Type B pancreatic cell (in vitro differentiated cells): Measurements from ENCODE around the gene MAP1S. TPM values are rescaled to one million over a fixed set of nuclear protein-coding genes. Genes with fewer than 3 reads are reported as not detected.

ENCODE experiments used
- DNase-seq: peaks from one replicate; pipeline ENCODE4 v3.0.0; 2021; ENCODE audit warnings: mixed read lengths; ENCODE audit not compliant: unreplicated experiment; ENCODE audit errors: extremely low spot score
- H3K27ac Mint-ChIP-seq: 2 replicates; pipeline ENCODE4 v1.8.0; 2021; ENCODE audit warnings: mild to moderate bottlenecking, mixed read lengths
- H3K27me3 Mint-ChIP-seq: 2 replicates; pipeline ENCODE4 v1.8.0; 2021; ENCODE audit warnings: mixed read lengths
- H3K36me3 Mint-ChIP-seq: 2 replicates; pipeline ENCODE4 v1.8.0; 2021; ENCODE audit warnings: mixed read lengths
- H3K4me1 Mint-ChIP-seq: one replicate; pipeline ENCODE4 v1.8.0; 2021; ENCODE audit warnings: mixed read lengths; ENCODE audit not compliant: unreplicated experiment
- H3K4me3 Mint-ChIP-seq: 2 replicates; pipeline ENCODE4 v1.8.0; 2021; ENCODE audit warnings: mild to moderate bottlenecking, mixed read lengths
- H3K9me3 Mint-ChIP-seq: 2 replicates; pipeline ENCODE4 v1.8.0; 2021; ENCODE audit warnings: mixed read lengths
- total RNA-seq: library from RNA; stranded (reverse); gene quantifications from 2 replicates; pipeline ENCODE4 v1.2.1, GENCODE V29; 2021; ENCODE audit warnings: low replicate concordance
- TF ChIP-seq, protein P1 (sequence below): fragments of 200-600 bp; sonication (generic); conservative IDR thresholded peaks from 2 replicates; pipeline ENCODE4 v1.5.0; 2021; ENCODE audit warnings: antibody characterized with exemption, mild to moderate bottlenecking

Gene MAP1S
- total RNA-seq, 1 donor from 2014 or later: 87.1 TPM

DNA sequence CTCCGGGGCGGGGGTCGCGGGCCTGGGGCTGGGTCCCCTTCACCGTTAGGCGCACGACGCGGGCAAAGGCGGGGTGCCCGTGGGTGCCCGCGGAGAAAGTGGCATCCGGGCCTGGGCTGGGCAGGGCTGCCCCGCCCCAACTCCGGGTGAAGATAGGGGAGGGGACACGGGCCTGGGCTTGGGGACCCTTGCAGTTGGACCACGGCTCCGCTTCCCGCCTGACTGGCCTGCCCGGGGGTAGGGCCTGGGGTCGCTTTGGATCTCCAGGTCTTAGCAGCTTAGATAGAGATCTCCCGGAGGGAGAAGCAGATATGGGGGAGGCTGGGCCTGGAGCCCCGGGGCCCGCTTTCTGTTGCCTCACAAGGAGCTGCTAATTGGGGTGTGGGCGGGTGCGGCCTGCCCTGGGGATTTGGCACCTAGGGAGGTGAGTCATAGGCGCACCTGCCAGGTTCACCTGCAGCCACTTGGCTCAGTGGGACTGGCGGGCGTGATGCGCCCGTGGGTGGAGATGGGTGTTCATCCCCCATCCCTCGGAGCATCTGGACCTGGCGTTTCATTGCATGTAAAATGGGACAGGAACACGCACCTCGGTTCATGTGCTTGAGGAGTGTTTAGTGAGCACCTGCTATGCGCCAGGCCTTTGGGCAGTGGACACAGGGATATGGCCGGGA, 585 bp downstream of the MAP1S start:
- TF ChIP-seq, protein P1, sequence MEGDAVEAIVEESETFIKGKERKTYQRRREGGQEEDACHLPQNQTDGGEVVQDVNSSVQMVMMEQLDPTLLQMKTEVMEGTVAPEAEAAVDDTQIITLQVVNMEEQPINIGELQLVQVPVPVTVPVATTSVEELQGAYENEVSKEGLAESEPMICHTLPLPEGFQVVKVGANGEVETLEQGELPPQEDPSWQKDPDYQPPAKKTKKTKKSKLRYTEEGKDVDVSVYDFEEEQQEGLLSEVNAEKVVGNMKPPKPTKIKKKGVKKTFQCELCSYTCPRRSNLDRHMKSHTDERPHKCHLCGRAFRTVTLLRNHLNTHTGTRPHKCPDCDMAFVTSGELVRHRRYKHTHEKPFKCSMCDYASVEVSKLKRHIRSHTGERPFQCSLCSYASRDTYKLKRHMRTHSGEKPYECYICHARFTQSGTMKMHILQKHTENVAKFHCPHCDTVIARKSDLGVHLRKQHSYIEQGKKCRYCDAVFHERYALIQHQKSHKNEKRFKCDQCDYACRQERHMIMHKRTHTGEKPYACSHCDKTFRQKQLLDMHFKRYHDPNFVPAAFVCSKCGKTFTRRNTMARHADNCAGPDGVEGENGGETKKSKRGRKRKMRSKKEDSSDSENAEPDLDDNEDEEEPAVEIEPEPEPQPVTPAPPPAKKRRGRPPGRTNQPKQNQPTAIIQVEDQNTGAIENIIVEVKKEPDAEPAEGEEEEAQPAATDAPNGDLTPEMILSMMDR: no peak
- Mint-ChIP-seq H3K9me3 (no peaks in the 10 kb centered on the region), H3K36me3 (no peaks in the 10 kb centered on the region), H3K4me3 (peak overlapping the region; percentile 90), H3K4me1 (peaks cover 20% of the 10 kb centered on the region), H3K27ac (peak overlapping the region; percentile 56), H3K27me3 (no peaks in the 10 kb centered on the region)
- no peak for DNase-seq

DNA sequence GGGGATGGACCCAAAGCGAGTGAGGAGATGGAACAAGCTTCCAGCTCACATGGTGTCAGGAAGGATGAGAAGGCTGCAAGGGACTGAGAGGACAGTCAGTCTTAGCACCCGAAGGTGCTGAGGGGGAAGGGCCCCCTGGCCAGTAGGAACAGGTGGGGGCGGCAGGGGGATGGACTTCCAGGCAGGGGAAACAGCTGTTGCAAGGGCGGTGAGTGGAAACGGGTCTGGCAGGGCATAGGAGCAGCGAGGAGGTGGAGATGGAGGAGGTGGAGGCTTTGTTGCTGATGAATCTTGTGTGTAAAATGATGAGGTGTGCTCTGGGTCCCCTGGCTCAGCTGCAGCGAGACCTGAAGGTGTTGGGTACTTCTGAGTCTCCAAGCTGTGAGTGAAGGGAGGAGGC, 1.2 kb downstream of the MAP1S start:
- Mint-ChIP-seq H3K27me3 (no peaks in the 10 kb centered on the region), H3K4me1 (peaks cover 20% of the 10 kb centered on the region), H3K27ac (peak overlapping the region; percentile 56), H3K9me3 (no peaks in the 10 kb centered on the region), H3K36me3 (peaks cover 3% of the 10 kb centered on the region), H3K4me3 (peak overlapping the region; percentile 90)
- DNase-seq: no peak
- TF ChIP-seq, protein P1: no peak

- Mint-ChIP-seq H3K9me3 (no peaks in the 10 kb centered on the region), H3K36me3 (peaks cover 3% of the 10 kb centered on the region), H3K4me3 (peak overlapping the region; percentile 90), H3K4me1 (peaks cover 20% of the 10 kb centered on the region), H3K27ac (peak overlapping the region; percentile 29), H3K27me3 (no peaks in the 10 kb centered on the region)
- TF ChIP-seq, protein P1: no peak
- no peak for DNase-seq
Measured at GRCh38 chr19:17721111-17721628, 1.9 kb downstream of the MAP1S start.

DNA sequence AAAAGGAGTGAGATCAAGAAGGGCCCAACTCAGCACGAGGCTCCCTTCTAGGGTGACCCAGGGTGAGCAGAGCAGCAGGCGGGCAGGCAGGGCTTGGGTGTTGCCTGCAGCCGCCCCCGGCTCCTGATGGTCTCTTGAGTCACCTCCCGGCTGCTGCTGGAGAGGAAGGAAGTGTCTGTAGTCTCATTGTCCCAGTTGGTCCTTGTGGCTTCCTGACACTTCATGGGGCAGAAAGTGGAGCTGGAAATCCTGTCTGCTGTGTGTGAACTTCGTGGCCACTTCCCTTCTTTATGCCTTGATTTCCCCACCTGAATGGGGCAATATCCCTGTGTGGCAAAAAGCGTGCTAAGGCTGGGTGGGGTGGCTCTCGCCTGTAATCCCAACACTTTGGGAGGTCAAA, 2.5 kb downstream of the MAP1S start:
- no peaks in the 10 kb centered on the region for H3K27me3 Mint-ChIP-seq
- peak overlapping the region; percentile 29 for H3K27ac Mint-ChIP-seq
- H3K9me3 Mint-ChIP-seq: no peaks in the 10 kb centered on the region
- TF ChIP-seq, protein P1: no peak
- DNase-seq: no peak
- peak overlapping the region; percentile 90 for H3K4me3 Mint-ChIP-seq
- peaks cover 3% of the 10 kb centered on the region for H3K36me3 Mint-ChIP-seq
- peaks cover 20% of the 10 kb centered on the region for H3K4me1 Mint-ChIP-seq

DNA sequence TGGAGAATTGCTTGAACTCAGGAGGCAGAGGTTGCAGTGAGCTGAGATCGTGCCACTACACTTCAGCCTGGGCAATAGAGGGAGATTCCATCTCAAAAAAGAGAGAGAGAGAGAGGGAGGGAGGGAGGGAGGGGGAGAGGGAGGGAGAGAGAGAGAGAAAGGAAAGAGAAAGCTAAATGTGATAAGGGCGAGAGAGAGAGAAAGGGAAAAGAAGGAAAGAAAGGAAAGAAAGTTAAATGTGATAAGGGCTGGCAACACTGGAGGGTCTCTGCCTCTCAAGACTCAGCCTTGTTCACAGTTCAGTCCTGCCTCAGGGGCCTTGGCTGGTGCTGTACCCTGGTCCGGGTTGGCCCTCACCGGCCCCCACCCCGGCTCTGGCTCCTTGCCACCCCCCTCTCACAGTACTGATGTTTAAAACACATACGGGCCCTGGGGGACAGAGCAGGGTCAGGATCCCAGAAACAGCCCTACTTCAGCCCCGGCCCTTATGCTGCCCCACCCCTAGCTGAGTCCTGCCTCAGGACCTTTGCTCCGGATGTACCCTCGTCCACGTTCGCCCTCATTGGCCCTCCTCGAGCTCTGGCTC, 3.5 kb downstream of the MAP1S start:
- Mint-ChIP-seq H3K27me3 (no peaks in the 10 kb centered on the region), H3K27ac (no peak overlapping the region), H3K4me1 (peaks cover 20% of the 10 kb centered on the region), H3K9me3 (no peaks in the 10 kb centered on the region), H3K36me3 (peaks cover 3% of the 10 kb centered on the region), H3K4me3 (peak overlapping the region; percentile 20)
- TF ChIP-seq, protein P1: no peak
- no peak for DNase-seq
